T-helper 2 cell treated with Interferon-gamma antibody and Interleukin-4, amounts not matched to agents 5 μg/mL and 100 μg/mL, for 36 hours (primary cell): ENCODE measurements around the gene TRABD2A.
A peak's percentile ranks its signal among the peaks of the same experiment; 100 is the strongest.
"Not testable (repeated sequence)": the region's sequence is repeated elsewhere in the genome, so short reads cannot be mapped to it uniquely, and the experiment has no call there.

Experiments used
- DNase-seq: peaks from one replicate; pipeline ENCODE4 v3.0.0; 2021; ENCODE audit warnings: low spot score
- H3K27ac Mint-ChIP-seq: one replicate; pipeline ENCODE4 v1.8.0; 2021; ENCODE audit warnings: mild to moderate bottlenecking, mixed read lengths
- H3K27me3 Mint-ChIP-seq: one replicate; pipeline ENCODE4 v1.8.0; 2021; ENCODE audit warnings: low read depth, mixed read lengths
- H3K36me3 Mint-ChIP-seq: one replicate; pipeline ENCODE4 v1.8.0; 2021; ENCODE audit warnings: low read depth, mixed read lengths
- H3K4me1 Mint-ChIP-seq: one replicate; pipeline ENCODE4 v1.8.0; 2021; ENCODE audit warnings: low read depth, mixed read lengths
- H3K4me3 Mint-ChIP-seq: one replicate; pipeline ENCODE4 v1.8.0; 2022; ENCODE audit warnings: mild to moderate bottlenecking, moderate library complexity, mixed read lengths
- H3K9me3 Mint-ChIP-seq: one replicate; pipeline ENCODE4 v1.8.0; 2021; ENCODE audit warnings: mixed read lengths

TRABD2A gene

GRCh38 chr2:84879584-84880394, 1.1 kb downstream of the TRABD2A start:
- Mint-ChIP-seq H3K9me3 (no peaks in the 10 kb centered on the region), H3K4me1 (peaks cover 55% of the 10 kb centered on the region), H3K27me3 (no peaks in the 10 kb centered on the region), H3K36me3 (peaks cover 20% of the 10 kb centered on the region), H3K4me3 (peak overlapping the region; percentile 91), H3K27ac (peak overlapping the region; percentile 86)
- DNase-seq: no peak

GRCh38 chr2:84878896-84879583, 1.8 kb downstream of the TRABD2A start:
- Mint-ChIP-seq H3K4me1 (peaks cover 61% of the 10 kb centered on the region), H3K4me3 (peak overlapping the region; percentile 91), H3K27ac (peak overlapping the region; percentile 47), H3K27me3 (no peaks in the 10 kb centered on the region), H3K36me3 (peaks cover 27% of the 10 kb centered on the region), H3K9me3 (no peaks in the 10 kb centered on the region)
- no peak for DNase-seq

- H3K27me3 Mint-ChIP-seq: no peaks in the 10 kb centered on the region
- H3K27ac Mint-ChIP-seq: no peak overlapping the region
- H3K9me3 Mint-ChIP-seq: no peaks in the 10 kb centered on the region
- H3K4me3 Mint-ChIP-seq: peak overlapping the region; percentile 91
- peaks cover 61% of the 10 kb centered on the region for H3K4me1 Mint-ChIP-seq
- no peak for DNase-seq
- peaks cover 31% of the 10 kb centered on the region for H3K36me3 Mint-ChIP-seq
Observed at GRCh38 chr2:84878459-84878858, 2.4 kb downstream of the TRABD2A start.

GRCh38 chr2:84876369-84876768, 4.5 kb downstream of the TRABD2A start:
- H3K27ac Mint-ChIP-seq: no peak overlapping the region
- H3K27me3 Mint-ChIP-seq: no peaks in the 10 kb centered on the region
- peaks cover 39% of the 10 kb centered on the region for H3K36me3 Mint-ChIP-seq
- no peaks in the 10 kb centered on the region for H3K9me3 Mint-ChIP-seq
- DNase-seq: no peak
- H3K4me3 Mint-ChIP-seq: no peak overlapping the region
- peaks cover 55% of the 10 kb centered on the region for H3K4me1 Mint-ChIP-seq

GRCh38 chr2:84875619-84876018, 5.3 kb downstream of the TRABD2A start:
- H3K4me3 Mint-ChIP-seq: peak overlapping the region; percentile 22
- DNase-seq, H3K27me3 Mint-ChIP-seq, H3K27ac Mint-ChIP-seq, H3K9me3 Mint-ChIP-seq: not testable (repeated sequence)
- peaks cover 39% of the 10 kb centered on the region for H3K36me3 Mint-ChIP-seq
- H3K4me1 Mint-ChIP-seq: peaks cover 53% of the 10 kb centered on the region

GRCh38 chr2:84875213-84875560, 5.7 kb downstream of the TRABD2A start:
- peak overlapping the region; percentile 22 for H3K4me3 Mint-ChIP-seq
- peaks cover 57% of the 10 kb centered on the region for H3K4me1 Mint-ChIP-seq
- H3K36me3 Mint-ChIP-seq: peaks cover 43% of the 10 kb centered on the region
- H3K27me3 Mint-ChIP-seq: no peaks in the 10 kb centered on the region
- no peak for DNase-seq
- no peaks in the 10 kb centered on the region for H3K9me3 Mint-ChIP-seq
- peak overlapping the region; percentile 49 for H3K27ac Mint-ChIP-seq

- Mint-ChIP-seq H3K27me3 (no peaks in the 10 kb centered on the region), H3K27ac (peak overlapping the region; percentile 49), H3K9me3 (no peaks in the 10 kb centered on the region), H3K4me1 (peaks cover 60% of the 10 kb centered on the region), H3K36me3 (peaks cover 48% of the 10 kb centered on the region), H3K4me3 (peak overlapping the region; percentile 22)
- peak; percentile 52 for DNase-seq
Observed at GRCh38 chr2:84874381-84875212, 6.3 kb downstream of the TRABD2A start.

- Mint-ChIP-seq H3K9me3 (no peaks in the 10 kb centered on the region), H3K27me3 (no peaks in the 10 kb centered on the region), H3K4me1 (peaks cover 67% of the 10 kb centered on the region), H3K27ac (no peak overlapping the region), H3K4me3 (no peak overlapping the region), H3K36me3 (peaks cover 54% of the 10 kb centered on the region)
- no peak for DNase-seq
Observed at GRCh38 chr2:84873350-84873749, 7.5 kb downstream of the TRABD2A start.

- H3K27ac Mint-ChIP-seq: not testable (repeated sequence)
- H3K4me1 Mint-ChIP-seq: peaks cover 62% of the 10 kb centered on the region
Observed at GRCh38 chr2:84872691-84873090, 8.2 kb downstream of the TRABD2A start.

GRCh38 chr2:84870306-84870705, 10.6 kb downstream of the TRABD2A start:
- no peaks in the 10 kb centered on the region for H3K27me3 Mint-ChIP-seq
- H3K36me3 Mint-ChIP-seq: peaks cover 64% of the 10 kb centered on the region
- H3K4me1 Mint-ChIP-seq: peaks cover 53% of the 10 kb centered on the region

More at GRCh38 chr2:84872691-84873090, 8.2 kb downstream of the TRABD2A start:
- peaks cover 60% of the 10 kb centered on the region for H3K36me3 Mint-ChIP-seq
- H3K4me3 Mint-ChIP-seq, H3K9me3 Mint-ChIP-seq, H3K27me3 Mint-ChIP-seq, DNase-seq: not testable (repeated sequence)

GRCh38 chr2:84868327-84868726, 12.6 kb downstream of the TRABD2A start:
- Mint-ChIP-seq H3K36me3 (peaks cover 54% of the 10 kb centered on the region), H3K4me1 (peaks cover 43% of the 10 kb centered on the region)
- H3K27me3 Mint-ChIP-seq: not testable (repeated sequence)

More at GRCh38 chr2:84870306-84870705, 10.6 kb downstream of the TRABD2A start:
- no peak overlapping the region for H3K27ac Mint-ChIP-seq
- no peak overlapping the region for H3K4me3 Mint-ChIP-seq
- H3K9me3 Mint-ChIP-seq: no peaks in the 10 kb centered on the region
- DNase-seq: no peak

GRCh38 chr2:84866122-84866521, 14.8 kb downstream of the TRABD2A start:
- H3K27me3 Mint-ChIP-seq: no peaks in the 10 kb centered on the region
- H3K27ac Mint-ChIP-seq: no peak overlapping the region
- no peak overlapping the region for H3K4me3 Mint-ChIP-seq
- peaks cover 52% of the 10 kb centered on the region for H3K4me1 Mint-ChIP-seq
- no peak for DNase-seq
- no peaks in the 10 kb centered on the region for H3K9me3 Mint-ChIP-seq
- H3K36me3 Mint-ChIP-seq: peaks cover 62% of the 10 kb centered on the region

More at GRCh38 chr2:84868327-84868726, 12.6 kb downstream of the TRABD2A start:
- not testable (repeated sequence) for H3K9me3 Mint-ChIP-seq, H3K4me3 Mint-ChIP-seq, DNase-seq, H3K27ac Mint-ChIP-seq

GRCh38 chr2:84865181-84865783, 15.6 kb downstream of the TRABD2A start:
- no peaks in the 10 kb centered on the region for H3K9me3 Mint-ChIP-seq
- DNase-seq: no peak
- H3K4me3 Mint-ChIP-seq: no peak overlapping the region
- H3K36me3 Mint-ChIP-seq: peaks cover 60% of the 10 kb centered on the region
- H3K27me3 Mint-ChIP-seq: no peaks in the 10 kb centered on the region
- peaks cover 53% of the 10 kb centered on the region for H3K4me1 Mint-ChIP-seq
- H3K27ac Mint-ChIP-seq: no peak overlapping the region
